ENCODE data around the gene GATAD2A.

DNA sequence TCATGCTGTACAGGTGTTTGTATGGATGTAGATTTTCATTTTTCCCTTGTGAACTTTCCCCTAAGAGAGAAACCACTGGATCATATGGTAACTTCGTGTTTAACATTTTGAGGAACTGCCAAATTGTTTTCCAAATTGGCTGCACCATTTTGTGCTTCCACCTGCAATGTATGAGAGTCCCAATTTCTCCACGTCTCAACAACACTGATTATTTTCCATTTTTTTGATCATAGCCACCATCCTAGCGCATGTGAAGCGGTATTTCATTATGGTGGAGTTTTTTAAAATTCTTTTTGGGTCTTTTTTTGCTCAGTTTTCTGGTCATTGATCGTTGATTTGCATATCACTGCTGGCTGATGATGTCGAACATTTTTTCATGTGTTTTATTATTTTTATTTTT lies 115.5 kb downstream of the GATAD2A start:
- TF ChIP-seq, protein P1, sequence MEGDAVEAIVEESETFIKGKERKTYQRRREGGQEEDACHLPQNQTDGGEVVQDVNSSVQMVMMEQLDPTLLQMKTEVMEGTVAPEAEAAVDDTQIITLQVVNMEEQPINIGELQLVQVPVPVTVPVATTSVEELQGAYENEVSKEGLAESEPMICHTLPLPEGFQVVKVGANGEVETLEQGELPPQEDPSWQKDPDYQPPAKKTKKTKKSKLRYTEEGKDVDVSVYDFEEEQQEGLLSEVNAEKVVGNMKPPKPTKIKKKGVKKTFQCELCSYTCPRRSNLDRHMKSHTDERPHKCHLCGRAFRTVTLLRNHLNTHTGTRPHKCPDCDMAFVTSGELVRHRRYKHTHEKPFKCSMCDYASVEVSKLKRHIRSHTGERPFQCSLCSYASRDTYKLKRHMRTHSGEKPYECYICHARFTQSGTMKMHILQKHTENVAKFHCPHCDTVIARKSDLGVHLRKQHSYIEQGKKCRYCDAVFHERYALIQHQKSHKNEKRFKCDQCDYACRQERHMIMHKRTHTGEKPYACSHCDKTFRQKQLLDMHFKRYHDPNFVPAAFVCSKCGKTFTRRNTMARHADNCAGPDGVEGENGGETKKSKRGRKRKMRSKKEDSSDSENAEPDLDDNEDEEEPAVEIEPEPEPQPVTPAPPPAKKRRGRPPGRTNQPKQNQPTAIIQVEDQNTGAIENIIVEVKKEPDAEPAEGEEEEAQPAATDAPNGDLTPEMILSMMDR (IDR thresholded peaks at IDR 0.05; ENCODE audit: low read depth, low read length), result no peak
- TF ChIP-seq EZH2phosphoT487 (IDR thresholded peaks at IDR 0.05; ENCODE audit: low read depth), result no peak
